Naive thymus-derived CD4-positive, alpha-beta T cell (primary cell): ENCODE results near the gene BCAS2. TPM values are rescaled to one million over a fixed set of nuclear protein-coding genes. Genes with fewer than 3 reads are reported as not detected.

ENCODE experiments used
- ATAC-seq: fragments of 150-1000 bp; cut with Tn5 transposase; 2 replicates; pipeline ENCODE4 v1.10.0; 2021; ENCODE audit warnings: mild to moderate bottlenecking, moderate library complexity
- CTCF ChIA-PET: fragments of 350-600 bp; sonication (Branson Sonifier 250); formaldehyde crosslinking; loops from one replicate; lab custom pipeline; 2021; ENCODE audit warnings: antibody characterized with exemption; lab: Charles Lee
- POLR2A ChIA-PET: fragments of 350-600 bp; sonication (Branson Sonifier 250); formaldehyde crosslinking; loops from one replicate; lab custom pipeline; 2021; ENCODE audit warnings: antibody characterized with exemption, inconsistent platforms; lab: Charles Lee
- DNase-seq, 9 donors: peaks; one replicate each; pipeline versions ENCODE4 v3.0.0 to v3.0.0-alpha.2; 2020 to 2022; ENCODE audit warnings: mixed read lengths in 1 of 9
- H3K27ac ChIP-seq: one replicate; pipeline ENCODE4 v1.7.0; 2013; ENCODE audit warnings: mild to moderate bottlenecking, low read depth, low read length, moderate library complexity
- H3K27me3 ChIP-seq, 2 donors: one replicate each; pipeline ENCODE4 v1.7.0; 2013; ENCODE audit warnings: low read length in 2 of 2, mild to moderate bottlenecking in 2 of 2, moderate library complexity in 2 of 2; ENCODE audit not compliant: control insufficient read depth in 2 of 2, insufficient read depth in 2 of 2
- H3K36me3 ChIP-seq, 3 experiments: 1 replicate in 2 of 3; 2 replicates in 1 of 3; pipeline ENCODE4 v1.7.0; 2013; ENCODE audit warnings: low read length in 3 of 3, mild to moderate bottlenecking in 3 of 3, moderate library complexity in 1 of 3; ENCODE audit not compliant: insufficient read depth in 3 of 3, control insufficient read depth in 2 of 3
- H3K4me1 ChIP-seq, 2 donors: one replicate each; pipeline ENCODE4 v1.7.0; 2013; ENCODE audit warnings: low read length in 2 of 2, mild to moderate bottlenecking in 2 of 2, moderate library complexity in 1 of 2; ENCODE audit not compliant: control insufficient read depth in 2 of 2, insufficient read depth in 2 of 2
- H3K4me3 ChIP-seq: 2 replicates; pipeline ENCODE4 v1.7.0; 2013; ENCODE audit warnings: mild to moderate bottlenecking, low read length
- H3K9me3 ChIP-seq, 3 experiments: 1 replicate in 2 of 3; 2 replicates in 1 of 3; pipeline ENCODE4 v1.7.0; 2013; ENCODE audit warnings: low read length in 3 of 3; ENCODE audit not compliant: control insufficient read depth in 2 of 3
- H3K27ac Mint-ChIP-seq, 9 donors: one replicate each; pipeline ENCODE4 v1.8.0; 2020 to 2022; ENCODE audit warnings: mixed read lengths in 9 of 9, mild to moderate bottlenecking in 8 of 9, moderate library complexity in 5 of 9, inconsistent platforms in 2 of 9
- H3K27me3 Mint-ChIP-seq, 5 donors: one replicate each; pipeline ENCODE4 v1.8.0; 2021 to 2022; ENCODE audit warnings: mixed read lengths in 5 of 5, mild to moderate bottlenecking in 1 of 5
- H3K36me3 Mint-ChIP-seq, 5 donors: one replicate each; pipeline ENCODE4 v1.8.0; 2020 to 2022; ENCODE audit warnings: mixed read lengths in 5 of 5, mild to moderate bottlenecking in 3 of 5, inconsistent platforms in 1 of 5
- H3K4me1 Mint-ChIP-seq, 7 donors: one replicate each; pipeline ENCODE4 v1.8.0; 2020 to 2022; ENCODE audit warnings: mixed read lengths in 7 of 7, mild to moderate bottlenecking in 3 of 7, inconsistent platforms in 1 of 7
- H3K4me3 Mint-ChIP-seq, 10 donors: one replicate each; pipeline ENCODE4 v1.8.0; 2020 to 2022; ENCODE audit warnings: mild to moderate bottlenecking in 10 of 10, mixed read lengths in 10 of 10, moderate library complexity in 6 of 10, inconsistent platforms in 2 of 10
- H3K9me3 Mint-ChIP-seq, 11 donors: one replicate each; pipeline ENCODE4 v1.8.0; 2020 to 2022; ENCODE audit warnings: mixed read lengths in 11 of 11, mild to moderate bottlenecking in 4 of 11, inconsistent platforms in 1 of 11, moderate library complexity in 1 of 11
- intact Hi-C, 2 donors: fragments of 100-400 bp; cut with micrococcal nuclease; formaldehyde crosslinking; loops; one replicate each; pipeline ENCODE4 v1.15.1; 2023
- polyA plus RNA-seq, 2 donors: library from polyadenylated mRNA; unstranded; fragments of 300-500 nt; fragmentation: Illumina TruSeq; gene quantifications; one replicate each; pipeline ENCODE4 v1.2.3, GENCODE V29; 2021
- total RNA-seq, 6 experiments: library from RNA in 5 of 6; stranded (reverse) in 5 of 6; gene quantifications; 1 replicate in 5 of 6; 2 replicates in 1 of 6; pipeline ENCODE4 v1.2.3 and lab custom pipeline; 2021 to 2026

Gene BCAS2
- 10 to 100 TPM; 32.3 to 87.1 (median 46.0) TPM for total RNA-seq
- 100 to 1,000 TPM in 1 of 2 donors, 10 to 100 TPM in 1; 99.6 to 111 TPM for polyA plus RNA-seq
- total RNA-seq (lab: John Stamatoyannopoulos, UW) = 139 reads per million, percentile 89 among the genes with 10 or more reads in this experiment

GRCh38 chr1:114581335-114582287 lies at the start of gene BCAS2:
Gene BCAS2, minus strand, starts transcription at chr1:114581615. Its CDS starts 24 bp downstream, at chr1:114581591.
- Mint-ChIP-seq H3K4me1 (peaks cover 14 to 55% (median 41%) of the 10 kb centered on the region in 7 donors), H3K4me3 (peak within 1 kb of the TSS; percentile 92 to 99 (median 98)), H3K27me3 (peaks cover 0 to 4% (median 4%) of the 10 kb centered on the region in 5 donors), H3K9me3 (peaks cover 0 to 7% (median 2%) of the 10 kb centered on the region in 11 donors), H3K27ac (peak within 1 kb of the TSS; percentile 95 to 99 (median 98)), H3K36me3 (peaks cover 3 to 24% (median 15%) of the 10 kb centered on the region in 5 donors)
- H3K4me1 ChIP-seq = peaks cover 21 to 23% of the 10 kb centered on the region in 2 donors
- H3K27me3 ChIP-seq = peaks cover 0 to 3% of the 10 kb centered on the region in 2 donors
- CTCF ChIA-PET = interaction anchor here (0.6 to 1.1 kb wide), 3 partner anchors 14 to 1625 kb away, joined by 3 read pairs; partner anchors contain the start of gene SLC16A1
- H3K9me3 ChIP-seq = no peaks in the 10 kb centered on the region
- POLR2A ChIA-PET = interaction anchor here (0.6 to 3.2 kb wide), 16 partner anchors 11 to 769 kb away, joined by 3 to 20 read pairs (median 3); partner anchors contain the start of genes CSDE1, NRAS, RSBN1 and SIKE1
- H3K27ac ChIP-seq = peak within 1 kb of the TSS; percentile 93
- intact Hi-C loops = loop anchor here (1.0 to 5.0 kb wide), 18 partner anchors 70 to 1625 kb away; partner anchors contain the start of genes CSDE1 (in 2 of the 2), DENND2C (in 2 of the 2), LRIG2 (in 2 of the 2) and MAGI3 (in 2 of the 2)
- ATAC-seq (peak; percentile 97), DNase-seq (peak; percentile 71 to 98 (median 97))
- peaks cover 0 to 18% (median 0%) of the 10 kb centered on the region in 3 experiments for H3K36me3 ChIP-seq
- H3K4me3 ChIP-seq = peak within 1 kb of the TSS; percentile 76

GRCh38 chr1:114627107-114627506 lies 45.7 kb upstream of the BCAS2 start:
- H3K9me3 Mint-ChIP-seq = peaks cover 0 to 17% (median 8%) of the 10 kb centered on the region in 11 donors
- no peaks in the 10 kb centered on the region for H3K9me3 ChIP-seq
- DNase-seq (no peak), ATAC-seq (no peak)
- no peaks in the 10 kb centered on the region for H3K4me1 Mint-ChIP-seq
- no peak overlapping the region for H3K4me3 ChIP-seq
- no peak overlapping the region for H3K27ac ChIP-seq
- no peak overlapping the region for H3K4me3 Mint-ChIP-seq
- peaks cover 0 to 3% of the 10 kb centered on the region in 2 donors for H3K27me3 ChIP-seq
- ChIA-PET CTCF (no interaction called here), POLR2A (interaction anchor here (0.6 kb wide), 1 partner anchor 34 kb away, joined by 3 read pairs; no protein-coding TSS in a partner anchor)
- no peaks in the 10 kb centered on the region for H3K36me3 ChIP-seq
- no peak overlapping the region for H3K27ac Mint-ChIP-seq
- intact Hi-C loops = no loop called here
- peaks cover 5 to 24% (median 12%) of the 10 kb centered on the region in 5 donors for H3K27me3 Mint-ChIP-seq
- no peaks in the 10 kb centered on the region for H3K4me1 ChIP-seq
- H3K36me3 Mint-ChIP-seq = peaks cover 0 to 18% (median 6%) of the 10 kb centered on the region in 5 donors

GRCh38 chr1:114623364-114623763 lies 41.9 kb upstream of the BCAS2 start:
- no peak overlapping the region for H3K27ac ChIP-seq
- Mint-ChIP-seq H3K4me3 (no peak overlapping the region), H3K9me3 (peaks cover 0 to 2% (median 0%) of the 10 kb centered on the region in 11 donors), H3K27ac (no peak overlapping the region), H3K36me3 (peaks cover 0 to 1% (median 0%) of the 10 kb centered on the region in 5 donors), H3K27me3 (peaks cover 0 to 14% (median 0%) of the 10 kb centered on the region in 5 donors), H3K4me1 (no peaks in the 10 kb centered on the region)
- no peak for DNase-seq
- intact Hi-C loops = no loop called here
- H3K36me3 ChIP-seq = no peaks in the 10 kb centered on the region
- CTCF ChIA-PET = no interaction called here
- H3K27me3 ChIP-seq = peaks cover 0 to 3% of the 10 kb centered on the region in 2 donors
- no peaks in the 10 kb centered on the region for H3K4me1 ChIP-seq
- no peaks in the 10 kb centered on the region for H3K9me3 ChIP-seq
- no peak overlapping the region for H3K4me3 ChIP-seq
- POLR2A ChIA-PET = no interaction called here
- no peak for ATAC-seq

- Mint-ChIP-seq H3K27ac (no peak overlapping the region), H3K4me3 (no peak overlapping the region), H3K4me1 (no peaks in the 10 kb centered on the region), H3K9me3 (no peaks in the 10 kb centered on the region), H3K27me3 (peaks cover 0 to 16% (median 0%) of the 10 kb centered on the region in 5 donors), H3K36me3 (peaks cover 0 to 15% (median 9%) of the 10 kb centered on the region in 5 donors)
- ChIA-PET POLR2A (interaction anchor here (1.1 kb wide), 1 partner anchor 274 kb away, joined by 3 read pairs; no protein-coding TSS in a partner anchor), CTCF (interaction anchor here (0.7 kb wide), 1 partner anchor 11 kb away, joined by 4 read pairs; no protein-coding TSS in a partner anchor)
- intact Hi-C loops = no loop called here
- Histone ChIP-seq H3K4me3 (no peak overlapping the region), H3K4me1 (no peaks in the 10 kb centered on the region), H3K9me3 (no peaks in the 10 kb centered on the region), H3K36me3 (no peaks in the 10 kb centered on the region), H3K27ac (no peak overlapping the region), H3K27me3 (peaks cover 0 to 4% of the 10 kb centered on the region in 2 donors)
- ATAC-seq = no peak
- no peak for DNase-seq
Measured at GRCh38 chr1:114620419-114620818, 39.0 kb upstream of the BCAS2 start.

- ChIA-PET POLR2A (no interaction called here), CTCF (no interaction called here)
- H3K4me1 Mint-ChIP-seq = no peaks in the 10 kb centered on the region
- intact Hi-C loops = no loop called here
- Histone ChIP-seq H3K36me3 (no peaks in the 10 kb centered on the region), H3K4me3 (no peak overlapping the region), H3K9me3 (no peaks in the 10 kb centered on the region), H3K27me3 (peaks cover 0 to 4% of the 10 kb centered on the region in 2 donors), H3K27ac (no peak overlapping the region), H3K4me1 (no peaks in the 10 kb centered on the region)
- H3K36me3 Mint-ChIP-seq = peaks cover 0 to 25% (median 9%) of the 10 kb centered on the region in 5 donors
- H3K27me3 Mint-ChIP-seq = peaks cover 0 to 20% (median 4%) of the 10 kb centered on the region in 5 donors
- DNase-seq = no peak
- H3K9me3 Mint-ChIP-seq = no peaks in the 10 kb centered on the region
- H3K4me3 Mint-ChIP-seq = no peak overlapping the region
- no peak overlapping the region for H3K27ac Mint-ChIP-seq
- ATAC-seq = no peak
Measured at GRCh38 chr1:114618606-114619005, 37.2 kb upstream of the BCAS2 start.

GRCh38 chr1:114610546-114611245 lies 29.3 kb upstream of the BCAS2 start:
- POLR2A ChIA-PET = no interaction called here
- no peaks in the 10 kb centered on the region for H3K9me3 Mint-ChIP-seq

More at GRCh38 chr1:114610546-114611245, 29.3 kb upstream of the BCAS2 start:
- ATAC-seq = no peak
- Histone ChIP-seq H3K27ac (no peak overlapping the region), H3K27me3 (no peaks in the 10 kb centered on the region), H3K4me3 (no peak overlapping the region), H3K9me3 (no peaks in the 10 kb centered on the region), H3K36me3 (no peaks in the 10 kb centered on the region), H3K4me1 (no peaks in the 10 kb centered on the region)
- CTCF ChIA-PET = interaction anchor here (0.7 kb wide), 1 partner anchor 9 kb away, joined by 4 read pairs; no protein-coding TSS in a partner anchor
- intact Hi-C loops = no loop called here
- Mint-ChIP-seq H3K27ac (no peak overlapping the region), H3K27me3 (peaks cover 0 to 8% (median 0%) of the 10 kb centered on the region in 5 donors), H3K36me3 (peaks cover 0 to 22% (median 0%) of the 10 kb centered on the region in 5 donors), H3K4me1 (peaks cover 0 to 5% (median 0%) of the 10 kb centered on the region in 7 donors), H3K4me3 (no peak overlapping the region)
- DNase-seq = no peak
